ENCODE results near the gene HBD. TPM values are rescaled to one million over a fixed set of nuclear protein-coding genes. Genes with fewer than 3 reads are reported as not detected.
"Not testable (repeated sequence)": the region's sequence is repeated elsewhere in the genome, so short reads cannot be mapped to it uniquely, and the experiment has no call there.

Gene HBD
- total RNA-seq, 1 experiment from 2014 or later: not detected

DNA sequence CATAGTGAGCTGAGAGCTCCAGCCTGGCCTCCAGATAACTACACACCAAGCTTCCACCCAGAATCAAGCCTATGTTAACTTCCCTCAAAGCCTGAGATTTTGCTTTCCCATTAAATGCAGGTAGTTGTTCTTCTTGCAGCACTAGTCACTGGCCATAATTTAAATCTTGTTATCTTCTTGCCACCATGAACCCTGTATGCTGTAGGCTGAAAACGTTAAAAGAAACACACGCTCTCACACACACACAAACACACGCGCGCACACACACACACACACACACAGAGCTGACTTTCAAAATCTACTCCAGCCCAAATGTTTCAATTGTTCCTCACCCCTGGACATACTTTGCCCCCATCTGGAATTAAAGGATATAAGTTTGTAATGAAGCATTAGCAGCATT, 19.2 kb upstream of the HBD start:
- DNase-seq (ENCODE audit: low spot score): not testable (repeated sequence)

GRCh38 chr11:5252919-5253265, 18.6 kb upstream of the HBD start:
- DNase-seq (ENCODE audit: low spot score): no peak

DNA sequence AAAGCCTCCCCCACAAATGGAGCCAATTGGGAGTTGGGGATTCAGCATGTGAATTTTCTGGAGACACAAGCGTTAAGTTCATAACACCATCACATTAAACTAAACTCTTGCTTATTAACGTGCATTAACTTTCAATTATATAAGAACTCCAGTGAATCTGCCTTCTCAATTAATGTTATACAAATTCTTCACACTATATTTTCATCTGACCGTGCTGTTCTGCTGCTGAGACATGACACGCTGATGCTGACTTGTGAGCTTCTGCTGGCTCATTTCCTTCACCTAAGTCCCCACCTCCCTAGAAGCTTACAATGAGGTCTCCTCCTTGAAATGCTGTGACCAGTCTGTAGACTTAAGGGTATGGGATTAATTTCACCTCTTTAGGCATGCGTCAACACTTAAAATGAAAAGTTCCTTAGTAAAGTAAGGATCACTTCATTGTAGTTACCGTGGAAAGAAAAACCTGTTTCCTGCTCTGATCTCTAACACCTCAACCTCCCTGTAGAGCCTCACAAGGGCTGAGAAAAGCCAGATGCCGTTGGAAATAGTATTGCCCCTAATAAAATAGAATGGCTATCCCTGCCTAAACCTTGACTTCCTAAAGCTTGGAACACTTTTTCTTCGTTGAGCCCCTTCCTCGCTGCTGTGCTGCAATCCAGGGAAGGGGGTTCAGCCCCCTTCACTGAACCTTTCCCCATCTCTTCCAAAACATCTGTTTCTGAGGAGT, 18.1 kb upstream of the HBD start:
- DNase-seq (ENCODE audit: low spot score): no peak

GRCh38 chr11:5251746-5252145, 17.5 kb upstream of the HBD start:
- DNase-seq (ENCODE audit: low spot score): no peak

DNA sequence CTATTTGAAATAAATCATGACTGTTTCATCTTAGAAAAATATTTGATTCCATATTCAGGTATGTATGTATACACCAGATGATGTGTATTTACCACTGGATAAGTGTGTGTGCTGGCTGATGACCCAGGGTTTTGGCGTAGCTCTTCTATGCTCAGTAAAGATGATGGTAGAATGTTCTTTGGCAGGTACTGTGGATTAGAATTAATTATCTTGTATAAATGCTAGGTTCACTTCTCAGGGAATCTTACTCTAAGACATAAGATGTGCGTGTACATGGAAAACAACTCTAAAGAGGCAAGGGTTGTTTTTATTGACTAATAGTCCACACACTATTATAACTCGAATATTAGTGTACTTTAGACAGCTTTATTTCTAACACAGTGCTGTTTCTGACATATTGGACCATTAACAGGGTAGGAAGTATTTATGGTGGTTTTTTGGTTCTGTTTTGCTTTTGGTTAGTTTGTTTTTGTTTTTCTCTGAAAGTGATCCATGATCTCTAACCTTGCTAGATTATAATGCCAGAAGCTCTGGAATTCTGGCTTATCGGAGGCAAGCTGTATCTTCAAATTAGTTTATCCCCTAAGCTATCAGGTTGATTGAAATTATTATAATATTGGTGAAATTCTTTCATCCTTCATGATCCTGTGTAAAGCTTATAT, 16.4 kb upstream of the HBD start:
- DNase-seq (ENCODE audit: low spot score): no peak

- not testable (repeated sequence) for DNase-seq (ENCODE audit: low spot score)
Measured at GRCh38 chr11:5249807-5250396, 15.6 kb upstream of the HBD start, which contains the start of gene HBG1. HBG1 (minus strand) TSS chr11:5249857; CDS start chr11:5249804, 53 bp downstream.

DNA sequence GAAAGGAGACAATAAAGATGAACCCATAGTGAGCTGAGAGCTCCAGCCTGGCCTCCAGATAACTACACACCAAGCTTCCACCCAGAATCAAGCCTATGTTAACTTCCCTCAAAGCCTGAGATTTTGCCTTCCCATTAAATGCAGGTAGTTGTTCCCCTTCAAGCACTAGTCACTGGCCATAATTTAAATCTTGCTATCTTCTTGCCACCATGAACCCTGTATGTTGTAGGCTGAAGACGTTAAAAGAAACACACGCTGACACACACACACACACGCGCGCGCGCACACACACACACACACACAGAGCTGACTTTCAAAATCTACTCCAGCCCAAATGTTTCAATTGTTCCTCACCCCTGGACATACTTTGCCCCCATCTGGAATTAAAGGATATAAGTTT, 14.2 kb upstream of the HBD start:
- not testable (repeated sequence) for DNase-seq (ENCODE audit: low spot score)

DNA sequence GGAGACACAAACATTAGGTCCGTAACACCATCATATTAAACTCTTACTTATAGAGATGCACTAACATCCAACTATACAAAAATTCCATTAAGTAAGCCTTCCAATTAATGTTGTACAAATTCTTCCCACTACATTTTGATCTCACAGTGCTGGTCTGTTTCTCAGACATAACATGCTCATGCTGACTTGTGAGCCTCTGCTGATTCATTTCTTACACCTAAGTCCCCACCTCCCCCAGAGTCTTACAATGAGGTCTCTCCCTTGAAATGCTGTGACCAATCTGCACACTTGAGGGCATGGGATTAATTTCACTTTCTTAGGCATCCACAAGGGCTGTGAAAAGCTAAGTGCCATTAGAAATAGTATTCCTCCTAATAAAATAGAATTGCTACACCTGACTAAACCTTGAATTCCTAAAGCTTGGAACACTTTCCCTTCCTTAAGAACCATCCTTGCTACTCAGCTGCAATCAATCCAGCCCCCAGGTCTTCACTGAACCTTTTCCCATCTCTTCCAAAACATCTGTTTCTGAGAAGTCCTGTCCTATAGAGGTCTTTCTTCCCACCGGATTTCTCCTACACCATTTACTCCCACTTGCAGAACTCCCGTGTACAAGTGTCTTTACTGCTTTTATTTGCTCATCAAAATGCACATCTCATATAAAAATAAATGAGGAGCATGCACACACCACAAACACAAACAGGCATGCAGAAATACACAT, 13.3 kb upstream of the HBD start:
- no peak for DNase-seq (ENCODE audit: low spot score)

DNA sequence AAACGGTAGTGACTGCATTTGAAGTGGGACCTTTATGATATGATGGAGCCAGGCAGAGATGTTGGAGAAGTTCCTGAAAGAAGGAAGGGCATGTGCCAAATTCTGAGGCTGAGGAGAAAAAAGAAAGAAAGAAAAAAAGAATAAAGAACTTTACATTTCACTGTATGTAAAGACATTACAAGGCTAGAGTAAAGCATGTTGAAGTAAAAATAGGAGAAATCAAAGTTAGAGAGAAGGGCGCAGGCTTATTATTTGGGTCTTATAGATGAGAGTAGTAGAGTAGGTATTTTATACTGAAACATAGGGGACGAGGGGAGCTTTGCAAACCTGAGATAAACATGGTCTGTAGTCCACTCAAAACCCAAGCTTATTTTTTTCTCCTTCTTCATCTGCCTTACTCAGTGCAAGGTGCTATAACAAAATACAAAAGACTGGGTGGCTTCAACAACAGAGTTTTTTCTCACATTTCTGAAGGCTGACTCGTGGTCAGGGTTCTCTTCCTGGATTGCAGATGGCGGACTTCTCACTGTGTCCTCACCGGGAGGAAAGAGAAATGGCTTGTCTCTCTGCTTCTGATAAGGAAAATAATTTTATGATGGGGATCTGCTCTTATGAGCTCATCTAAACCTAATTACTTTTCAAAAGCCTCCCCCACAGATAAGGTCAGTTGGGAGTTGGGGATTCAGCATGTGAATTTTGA, 12.6 kb upstream of the HBD start:
- DNase-seq (ENCODE audit: low spot score): no peak

DNA sequence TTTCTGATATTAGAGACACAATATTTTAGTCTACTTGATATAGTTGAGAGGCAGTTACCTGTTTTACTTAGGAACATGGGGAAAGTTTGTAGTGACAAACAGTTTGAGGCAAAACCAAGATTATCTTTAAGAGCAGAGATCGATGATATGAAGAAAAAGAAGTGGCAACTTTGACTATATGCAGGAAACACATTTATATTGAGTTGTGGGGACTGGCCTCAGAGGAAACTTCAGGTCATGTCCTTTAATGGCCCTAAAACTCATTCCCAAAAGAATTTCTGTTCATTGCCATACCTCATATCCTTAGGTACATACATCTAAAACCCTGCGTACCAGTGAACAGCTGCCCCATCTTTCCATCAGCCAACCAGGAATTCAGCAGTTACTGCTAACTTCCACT, 10.9 kb upstream of the HBD start:
- no peak for DNase-seq (ENCODE audit: low spot score)

- DNase-seq (ENCODE audit: low spot score): no peak
Measured at GRCh38 chr11:5243816-5244180, 9.5 kb upstream of the HBD start.

DNA sequence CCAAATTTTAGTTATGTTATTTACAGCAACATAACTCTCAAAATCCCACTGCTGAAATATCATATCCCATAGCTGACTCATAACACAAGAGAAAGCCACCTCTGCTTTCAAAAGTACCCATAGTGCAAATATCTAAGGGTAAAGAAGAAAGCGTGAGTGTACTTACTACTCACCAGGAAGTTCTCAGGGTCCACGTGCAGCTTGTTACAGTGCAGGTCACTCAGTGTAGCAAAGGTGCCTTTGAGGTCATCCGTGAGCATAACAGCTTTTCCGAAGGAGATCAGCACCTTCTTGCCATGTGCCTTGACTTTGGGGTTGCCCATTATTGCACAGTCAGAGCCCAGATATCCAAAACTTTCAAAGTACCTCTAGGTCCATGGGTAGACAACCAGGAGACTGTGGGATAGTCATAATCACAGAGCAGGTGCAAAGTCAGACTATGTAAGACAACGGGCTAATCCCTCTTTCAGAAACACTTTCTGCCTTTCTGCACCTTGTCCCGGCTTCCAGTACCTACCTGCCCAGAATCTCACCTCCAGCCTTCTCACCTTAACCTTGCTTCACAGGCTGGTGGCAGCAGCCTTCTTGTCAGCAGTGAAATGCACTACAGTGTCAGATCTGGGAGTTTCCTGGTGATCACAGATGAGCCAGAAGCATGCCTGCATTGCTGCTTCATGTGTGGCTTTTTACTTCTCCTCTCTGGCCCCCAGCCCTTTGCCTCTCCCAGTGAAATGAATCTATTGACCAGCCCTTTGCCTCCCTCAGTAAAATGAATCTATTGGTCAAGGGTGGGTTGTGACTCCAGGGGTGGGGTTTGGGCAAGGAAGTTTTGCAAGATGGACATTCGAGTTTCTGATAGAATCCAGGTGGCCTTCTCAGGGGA, 8.9 kb upstream of the HBD start:
- no peak for DNase-seq (ENCODE audit: low spot score)

DNA sequence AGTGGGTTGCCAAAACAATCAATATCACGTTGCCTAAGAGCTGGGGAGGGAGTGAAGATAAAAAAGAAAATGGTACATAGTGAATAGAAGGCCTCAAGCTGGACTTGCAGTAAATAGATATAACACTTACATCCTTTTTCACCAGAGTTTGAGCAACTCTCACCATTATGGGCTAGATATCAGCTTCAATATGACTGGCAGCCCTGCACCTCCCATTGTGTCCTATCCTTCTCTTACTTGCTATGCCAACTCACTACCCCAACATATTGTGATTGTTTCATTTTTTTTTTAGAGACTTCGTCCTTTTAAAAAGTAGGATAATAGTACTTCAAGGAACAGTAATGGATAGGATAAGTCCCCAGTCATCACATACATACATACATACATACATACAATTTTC, 7.9 kb upstream of the HBD start:
- DNase-seq (ENCODE audit: low spot score): no peak

- no peak for DNase-seq (ENCODE audit: low spot score)
Measured at GRCh38 chr11:5241458-5241857, 7.2 kb upstream of the HBD start.

- no peak for DNase-seq (ENCODE audit: low spot score)
Measured at GRCh38 chr11:5240458-5240857, 6.2 kb upstream of the HBD start.

GRCh38 chr11:5240056-5240455, 5.8 kb upstream of the HBD start:
- DNase-seq (ENCODE audit: low spot score): no peak

DNA sequence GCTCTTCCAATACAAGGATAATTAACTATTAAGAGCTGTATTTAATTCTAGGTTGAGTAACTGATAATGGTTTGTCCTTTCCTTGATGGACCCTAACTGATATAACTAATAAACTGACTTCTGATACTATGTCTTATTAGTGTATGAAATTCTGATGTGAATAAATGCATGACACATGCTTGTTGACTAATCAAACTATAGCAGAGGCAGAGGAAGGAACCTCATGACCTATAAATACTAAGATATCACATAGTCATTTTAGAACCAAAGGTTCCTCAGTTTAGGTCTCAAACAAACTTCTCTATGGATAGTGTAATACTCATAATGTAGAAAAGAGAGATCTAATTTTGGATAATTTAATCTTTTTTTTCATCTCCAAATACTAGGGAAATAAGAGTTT, 4.8 kb upstream of the HBD start:
- DNase-seq (ENCODE audit: low spot score): no peak

DNA sequence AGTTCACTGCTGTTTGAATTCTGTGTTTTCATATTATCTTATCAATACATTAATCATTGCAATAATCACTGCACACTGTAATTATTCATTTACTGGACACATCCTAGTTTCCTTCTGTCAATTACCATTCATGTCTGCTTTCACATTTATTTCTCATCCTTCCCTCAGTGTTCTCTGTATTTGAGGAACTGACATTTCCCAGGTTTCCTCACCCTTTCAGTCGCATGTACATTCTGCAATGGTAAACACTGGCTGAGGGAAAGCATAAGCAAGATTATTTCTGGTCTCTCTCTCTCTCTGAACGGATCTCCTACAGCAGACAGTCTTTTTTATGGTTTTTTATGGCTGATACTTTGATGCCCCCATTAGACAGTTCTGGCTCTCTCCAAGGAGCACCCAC, 4.2 kb upstream of the HBD start:
- DNase-seq (ENCODE audit: low spot score): no peak

- DNase-seq (ENCODE audit: low spot score): no peak
Measured at GRCh38 chr11:5237420-5237819, 3.1 kb upstream of the HBD start.

DNA sequence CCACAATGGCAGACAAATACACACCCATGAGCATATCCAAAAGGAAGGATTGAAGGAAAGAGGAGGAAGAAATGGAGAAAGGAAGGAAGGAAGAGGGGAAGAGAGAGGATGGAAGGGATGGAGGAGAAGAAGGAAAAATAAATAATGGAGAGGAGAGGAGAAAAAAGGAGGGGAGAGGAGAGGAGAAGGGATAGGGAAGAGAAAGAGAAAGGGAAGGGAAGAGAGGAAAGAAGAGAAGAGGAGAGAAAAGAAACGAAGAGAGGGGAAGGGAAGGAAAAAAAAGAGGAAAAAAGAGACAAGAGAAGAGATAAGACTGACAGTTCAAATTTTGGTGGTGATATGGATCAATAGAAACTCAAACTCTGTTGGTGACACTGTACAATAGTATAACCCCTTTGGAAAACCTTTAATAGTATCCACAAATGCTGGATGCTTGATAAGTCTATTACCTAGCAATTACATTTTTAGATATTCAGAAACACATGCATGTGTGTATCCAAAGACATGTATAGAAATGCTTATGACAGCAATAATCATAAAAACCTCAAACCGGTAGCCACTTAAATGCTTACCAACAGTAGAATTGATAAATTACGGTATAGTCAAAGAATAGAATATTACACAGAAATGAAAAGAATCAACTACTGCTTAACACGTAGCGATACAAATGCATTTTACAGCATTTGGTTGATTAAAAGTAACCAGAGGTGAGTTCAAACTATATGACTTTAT, 1.2 kb upstream of the HBD start:
- no peak for DNase-seq (ENCODE audit: low spot score)

Data from A172 (cell line).